ENCODE data around the gene GHRL. TPM values are rescaled to one million over a fixed set of nuclear protein-coding genes. Genes with fewer than 3 reads are reported as not detected.

The GHRL gene
- total RNA-seq, 1 donor from 2014 or later: not detected

DNA sequence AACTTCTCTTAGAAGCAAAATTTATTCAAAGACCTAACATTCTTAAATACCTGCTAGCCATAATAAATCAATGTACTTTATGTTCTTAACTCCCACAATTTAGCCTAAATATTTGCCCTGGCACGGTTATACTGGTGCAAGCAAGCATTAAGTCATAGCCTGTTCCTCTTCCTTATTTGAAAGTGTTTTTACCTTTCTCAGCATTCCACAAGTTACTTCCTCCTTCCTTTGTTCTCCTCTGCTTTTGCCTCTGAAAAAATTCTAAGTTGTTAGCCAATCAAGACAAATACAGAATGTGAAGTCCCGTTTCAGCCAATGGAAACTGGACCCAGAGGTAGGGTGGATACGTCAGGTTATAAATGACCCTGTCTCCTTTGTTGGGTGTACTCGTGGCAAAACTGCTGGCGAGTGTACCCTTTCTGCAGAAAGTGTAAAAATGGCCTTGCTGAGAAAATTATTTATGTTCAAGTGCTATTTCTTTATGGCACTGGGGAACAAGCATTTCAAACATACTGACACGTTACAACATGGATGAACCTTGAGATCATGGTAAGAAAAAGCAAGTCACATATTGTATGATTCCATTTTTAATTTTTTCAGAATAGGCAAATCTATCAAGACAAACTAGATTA, 47.5 kb downstream of the GHRL start:
- DNase-seq (ENCODE audit: low read depth): no peak

DNA sequence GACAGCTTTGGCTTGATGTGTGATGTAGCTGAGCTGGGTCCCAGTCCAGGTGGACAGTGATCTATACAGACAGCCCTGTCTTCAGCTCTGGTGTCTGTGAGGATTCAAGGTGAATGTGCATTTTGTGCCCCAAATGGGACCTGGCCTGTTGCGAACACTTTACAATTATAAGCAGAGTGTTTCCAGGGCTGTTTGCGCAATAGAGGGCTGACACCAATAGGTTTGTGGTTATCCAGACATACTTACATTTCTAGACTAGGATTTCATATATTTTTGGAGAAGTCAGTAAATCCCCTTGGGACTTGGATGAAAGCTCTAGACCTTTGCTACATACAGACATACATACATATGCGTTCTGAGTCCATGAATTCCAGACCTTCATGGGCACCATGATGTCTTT, 48.7 kb downstream of the GHRL start:
- DNase-seq (ENCODE audit: low read depth): no peak

DNA sequence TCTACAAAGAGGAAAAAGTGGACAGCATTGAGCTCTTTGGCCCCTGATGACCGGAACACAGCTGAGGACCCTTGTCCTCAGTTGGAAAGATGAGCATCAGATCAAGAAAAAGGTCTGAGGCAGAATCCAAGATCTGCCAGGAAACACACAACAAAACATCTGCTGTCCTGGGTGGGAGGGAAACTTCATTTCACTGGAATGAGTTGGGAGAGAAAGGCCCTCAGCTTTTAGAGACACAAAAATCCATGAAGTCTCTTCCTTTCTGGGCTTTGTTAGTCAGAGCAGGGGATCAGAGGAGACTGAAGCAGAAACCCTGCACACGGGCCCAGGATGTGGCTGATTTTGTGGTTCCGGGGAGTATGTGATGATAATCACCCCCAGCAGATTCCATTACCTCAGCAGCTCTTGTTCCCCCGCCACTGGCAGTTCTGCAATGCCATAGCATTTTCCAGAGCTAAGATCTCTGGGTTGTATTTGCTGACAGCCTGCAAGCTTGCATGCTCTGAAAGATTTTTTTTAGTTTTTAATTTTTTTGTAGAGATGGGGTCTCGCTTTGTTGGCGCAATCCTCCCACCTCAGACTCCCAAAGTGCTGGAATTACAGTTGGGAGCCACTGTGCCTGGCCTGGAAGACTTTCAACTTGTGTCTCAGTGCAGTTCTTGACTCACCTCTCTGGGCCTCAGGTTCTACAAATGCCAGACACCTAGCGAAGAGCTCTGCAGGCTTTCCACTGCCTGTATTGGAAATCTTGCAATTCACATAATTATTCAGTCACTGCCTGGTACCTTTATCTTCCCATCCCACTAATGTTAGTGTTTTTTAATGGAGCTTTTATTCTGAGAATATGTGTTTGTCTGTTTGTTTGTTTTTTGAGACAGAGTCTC, 50.3 kb downstream of the GHRL start:
- DNase-seq (ENCODE audit: low read depth): peak; percentile 66

DNA sequence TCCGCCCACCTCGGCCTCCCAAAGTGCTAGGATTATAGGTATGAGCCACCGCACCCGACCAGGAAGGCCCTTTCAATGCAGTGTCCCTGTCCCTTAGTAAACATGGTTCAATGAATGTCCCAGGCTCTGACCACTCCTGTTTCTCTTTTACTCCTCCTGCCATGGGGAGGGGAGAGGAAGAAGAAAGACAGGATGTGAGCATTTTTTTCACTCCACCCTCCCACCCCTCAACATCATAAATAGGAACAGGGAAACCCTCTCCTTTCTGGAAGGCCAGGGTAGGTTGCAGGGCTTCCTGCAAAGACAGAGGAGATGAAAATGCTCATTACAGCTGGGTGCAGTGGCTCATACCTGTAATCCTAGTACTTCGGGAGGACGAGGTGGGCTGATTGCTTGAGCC, 51.9 kb downstream of the GHRL start:
- no peak for DNase-seq (ENCODE audit: low read depth)

DNA sequence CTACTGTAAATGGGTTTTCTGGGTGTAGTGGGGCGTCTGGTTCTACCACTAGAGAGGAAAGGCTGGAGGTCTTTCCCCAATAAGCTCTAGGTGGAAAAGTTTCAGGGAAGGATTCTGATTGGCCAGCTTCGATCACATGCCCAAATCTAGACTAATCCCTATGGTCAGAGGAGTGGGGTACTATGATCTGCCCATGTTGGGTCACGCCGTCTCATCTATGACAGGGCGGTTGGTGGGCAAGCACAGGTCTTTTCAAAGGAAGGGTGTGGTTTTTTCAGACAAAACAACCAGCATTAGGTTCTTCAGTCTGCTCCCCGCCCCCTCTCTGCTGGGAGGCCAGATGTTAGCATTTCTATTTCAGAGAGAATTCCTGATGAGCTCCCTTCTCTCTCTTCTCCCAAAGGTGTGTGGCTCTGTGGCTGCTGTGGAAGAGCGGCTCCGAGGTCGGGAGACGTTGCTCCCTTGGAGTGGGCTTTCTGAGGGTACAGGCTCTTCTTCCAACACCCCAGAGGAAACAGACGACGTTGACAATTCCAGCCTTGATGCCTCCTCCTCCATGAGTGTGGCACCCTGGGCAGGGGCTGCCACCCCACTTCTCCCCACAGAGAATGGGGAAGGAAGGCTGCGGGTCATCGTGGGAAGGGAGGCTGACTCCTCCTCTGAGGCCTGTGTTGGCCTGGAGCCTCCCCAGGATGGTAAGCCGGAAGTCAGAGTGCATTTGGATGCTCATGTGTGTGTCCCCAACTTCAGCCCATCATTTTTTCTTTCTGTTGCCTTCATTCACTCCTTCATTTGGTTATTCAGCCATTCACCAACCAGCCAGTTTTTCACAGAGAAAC, 54.2 kb downstream of the GHRL start:
- no peak for DNase-seq (ENCODE audit: low read depth)

Other genes starting within 250 kb of the GHRL start
- gene FANCD2OS, start 184.7 kb downstream of the GHRL start, total RNA-seq: not detected in 2 replicates
- gene BRK1, start 177.3 kb downstream of the GHRL start, total RNA-seq: 120 and 175 TPM in 2 replicates
- gene VHL, start 151.2 kb downstream of the GHRL start, total RNA-seq: 63.4 and 69.2 TPM in 2 replicates
- 13.7 and 56.6 TPM in 2 replicates for gene IRAK2, start 128.0 kb downstream of the GHRL start, total RNA-seq
- gene TATDN2, start 44.5 kb downstream of the GHRL start, total RNA-seq: 12.2 and 18.8 TPM in 2 replicates
- gene SEC13, start 28.2 kb upstream of the GHRL start, total RNA-seq: 154 and 229 TPM in 2 replicates
- under 0.01 TPM in 1 of 2 replicates, not detected in the other for gene ATP2B2, start 212.6 kb upstream of the GHRL start, total RNA-seq